Measurements from ENCODE around the gene BEST2. TPM values are rescaled to one million over a fixed set of nuclear protein-coding genes. Genes with fewer than 3 reads are reported as not detected.
A peak's percentile ranks its signal among the peaks of the same experiment; 100 is the strongest.

Gene BEST2
- total RNA-seq, 1 donor from 2014 or later = 1.2 TPM

- H3K27ac ChIP-seq = peak within 1 kb of the TSS; percentile 94
- no peaks in the 10 kb centered on the region for H3K36me3 ChIP-seq
- no peak for DNase-seq (ENCODE audit: extremely low spot score in 2 of 2)
- H3K4me1 ChIP-seq = peaks cover 38% of the 10 kb centered on the region
- peak within 1 kb of the TSS; percentile 70 to 86 for H3K4me3 ChIP-seq
- H3K9me3 ChIP-seq = no peaks in the 10 kb centered on the region
- intact Hi-C loops (cut with DNase I) = no loop called here
- no peaks in the 10 kb centered on the region for H3K27me3 ChIP-seq
- TF ChIP-seq, protein P1, sequence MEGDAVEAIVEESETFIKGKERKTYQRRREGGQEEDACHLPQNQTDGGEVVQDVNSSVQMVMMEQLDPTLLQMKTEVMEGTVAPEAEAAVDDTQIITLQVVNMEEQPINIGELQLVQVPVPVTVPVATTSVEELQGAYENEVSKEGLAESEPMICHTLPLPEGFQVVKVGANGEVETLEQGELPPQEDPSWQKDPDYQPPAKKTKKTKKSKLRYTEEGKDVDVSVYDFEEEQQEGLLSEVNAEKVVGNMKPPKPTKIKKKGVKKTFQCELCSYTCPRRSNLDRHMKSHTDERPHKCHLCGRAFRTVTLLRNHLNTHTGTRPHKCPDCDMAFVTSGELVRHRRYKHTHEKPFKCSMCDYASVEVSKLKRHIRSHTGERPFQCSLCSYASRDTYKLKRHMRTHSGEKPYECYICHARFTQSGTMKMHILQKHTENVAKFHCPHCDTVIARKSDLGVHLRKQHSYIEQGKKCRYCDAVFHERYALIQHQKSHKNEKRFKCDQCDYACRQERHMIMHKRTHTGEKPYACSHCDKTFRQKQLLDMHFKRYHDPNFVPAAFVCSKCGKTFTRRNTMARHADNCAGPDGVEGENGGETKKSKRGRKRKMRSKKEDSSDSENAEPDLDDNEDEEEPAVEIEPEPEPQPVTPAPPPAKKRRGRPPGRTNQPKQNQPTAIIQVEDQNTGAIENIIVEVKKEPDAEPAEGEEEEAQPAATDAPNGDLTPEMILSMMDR (IDR thresholded peaks at IDR 0.05) = no peak
- peak in 1 of 2 donors; percentile 25 for TF ChIP-seq POLR2A (IDR thresholded peaks at IDR 0.05)
- TF ChIP-seq POLR2AphosphoS5 (IDR thresholded peaks at IDR 0.05; ENCODE audit: insufficient read depth in 1 of 2, low read depth in 1 of 2) = peak; percentile 47 to 53
Observed at GRCh38 chr19:12774588-12775555, 23.3 kb downstream of the BEST2 start, which contains the start of gene HOOK2. Gene HOOK2 (minus strand): TSS chr19:12775552. CDS start chr19:12775449, 103 bp downstream.

DNA sequence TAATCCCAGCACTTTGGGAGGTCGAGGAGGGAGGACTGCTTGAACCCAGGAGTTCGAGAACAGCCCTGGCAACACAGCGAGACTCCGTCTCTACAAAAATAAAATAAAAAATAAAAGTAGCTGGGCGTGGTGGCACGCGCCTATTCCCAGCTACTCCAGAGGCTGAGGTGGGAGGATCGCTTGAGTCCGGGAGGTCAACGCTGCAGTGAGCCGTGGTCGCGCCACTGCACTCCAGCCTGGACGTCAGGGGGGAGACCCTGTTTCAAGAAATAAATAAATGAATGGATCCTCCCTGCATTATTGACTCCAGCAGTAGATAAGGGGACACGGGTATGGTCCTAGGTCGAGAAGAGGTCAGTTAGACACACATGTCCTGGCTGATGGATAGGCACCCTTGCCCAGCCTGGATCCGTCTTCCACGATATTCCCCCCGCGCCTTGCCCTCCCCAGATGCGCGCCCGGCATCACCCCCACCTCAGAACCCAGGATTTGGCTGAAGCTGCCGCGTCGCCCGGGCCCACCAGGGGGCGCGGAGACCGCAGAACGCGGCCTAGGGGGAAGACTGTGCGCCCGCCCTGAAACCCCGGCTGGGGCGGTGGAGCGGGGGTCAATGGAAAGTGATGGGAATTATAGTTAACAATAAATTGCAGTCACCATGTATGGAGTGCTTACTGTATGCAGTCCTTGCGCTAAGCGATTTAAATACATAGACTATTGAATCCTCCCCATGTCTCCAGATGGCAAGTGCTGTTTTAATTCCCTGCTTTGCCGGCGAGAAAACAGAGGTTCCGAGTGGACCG lies 25.8 kb downstream of the BEST2 start:
- TF ChIP-seq POLR2A (IDR thresholded peaks at IDR 0.05) (no peak), POLR2AphosphoS5 (IDR thresholded peaks at IDR 0.05; ENCODE audit: insufficient read depth in 1 of 2, low read depth in 1 of 2) (peak; percentile 53 to 76)
- TF ChIP-seq, protein P1 (IDR thresholded peaks at IDR 0.05) = peak; percentile 81 to 98 (median 96)
- no peaks in the 10 kb centered on the region for H3K9me3 ChIP-seq
- no peaks in the 10 kb centered on the region for H3K27me3 ChIP-seq
- intact Hi-C loops (cut with DNase I) = loop anchor here (1.0 kb wide), 1 partner anchor 19 kb away; no protein-coding TSS in a partner anchor
- peaks cover 45% of the 10 kb centered on the region for H3K4me1 ChIP-seq
- DNase-seq (ENCODE audit: extremely low spot score in 2 of 2) = no peak
- H3K36me3 ChIP-seq = no peaks in the 10 kb centered on the region
- H3K27ac ChIP-seq = peak overlapping the region; percentile 94
- peak overlapping the region; percentile 56 to 85 for H3K4me3 ChIP-seq

- intact Hi-C loops (cut with DNase I) = loop anchor here (1.0 kb wide), 1 partner anchor 18 kb away; no protein-coding TSS in a partner anchor
Observed at GRCh38 chr19:12778017-12778904, 26.7 kb downstream of the BEST2 start.

DNA sequence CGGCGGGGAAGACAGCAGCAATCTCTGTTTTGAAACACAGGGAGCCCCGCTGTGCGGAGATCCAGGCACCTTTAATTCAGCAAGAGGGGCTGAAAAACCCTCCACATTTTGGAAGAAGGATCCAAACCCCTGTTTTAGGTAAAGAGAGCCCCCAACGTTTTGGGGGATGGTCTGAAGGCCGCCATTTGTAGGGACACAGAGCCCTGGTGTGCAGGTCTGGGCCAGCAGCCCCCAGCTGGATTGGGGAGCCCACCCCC lies 27.2 kb downstream of the BEST2 start:
- TF ChIP-seq POLR2AphosphoS5 (IDR thresholded peaks at IDR 0.05; ENCODE audit: insufficient read depth in 1 of 2, low read depth in 1 of 2) (no peak), POLR2A (IDR thresholded peaks at IDR 0.05) (no peak)
- TF ChIP-seq, protein P1 (IDR thresholded peaks at IDR 0.05) = no peak
- H3K36me3 ChIP-seq = no peaks in the 10 kb centered on the region
- H3K27ac ChIP-seq = peak overlapping the region; percentile 94
- DNase-seq (ENCODE audit: extremely low spot score in 2 of 2) = no peak
- H3K4me1 ChIP-seq = peaks cover 57% of the 10 kb centered on the region
- peak overlapping the region; percentile 56 to 85 for H3K4me3 ChIP-seq
- H3K9me3 ChIP-seq = no peaks in the 10 kb centered on the region
- intact Hi-C loops (cut with DNase I) = loop anchor here (1.0 kb wide), 1 partner anchor 17 kb away; no protein-coding TSS in a partner anchor
- H3K27me3 ChIP-seq = no peaks in the 10 kb centered on the region

More at GRCh38 chr19:12778017-12778904, 26.7 kb downstream of the BEST2 start:
- Histone ChIP-seq H3K4me1 (peaks cover 51% of the 10 kb centered on the region), H3K27me3 (no peaks in the 10 kb centered on the region), H3K4me3 (peak overlapping the region; percentile 56 to 85), H3K36me3 (no peaks in the 10 kb centered on the region), H3K27ac (peak overlapping the region; percentile 94), H3K9me3 (no peaks in the 10 kb centered on the region)
- DNase-seq (ENCODE audit: extremely low spot score in 2 of 2) = no peak
- TF ChIP-seq POLR2AphosphoS5 (IDR thresholded peaks at IDR 0.05; ENCODE audit: insufficient read depth in 1 of 2, low read depth in 1 of 2) (peak in 1 of 2 donors; percentile 77), POLR2A (IDR thresholded peaks at IDR 0.05) (peak in 1 of 2 donors; percentile 4)
- TF ChIP-seq, protein P1 (IDR thresholded peaks at IDR 0.05) = no peak
